OCI-LY1 (cell line): ENCODE results near the gene NINJ2.
"Not testable (repeated sequence)": the region's sequence is repeated elsewhere in the genome, so short reads cannot be mapped to it uniquely, and the experiment has no call there.

Experiments used
- H2AFZ ChIP-seq: fragments of 200-600 bp; sonication (generic), shearing (Covaris generic); 2 replicates; pipeline ENCODE4 v1.6.0; 2014; ENCODE audit warnings: antibody characterized with exemption, mild to moderate bottlenecking, low read length
- H3F3A ChIP-seq: fragments of 200-600 bp; sonication (generic), shearing (Covaris generic); 2 replicates; pipeline ENCODE4 v1.6.0; 2014; ENCODE audit warnings: mild to moderate bottlenecking, antibody characterized with exemption, low read length, moderate library complexity; ENCODE audit not compliant: insufficient read depth
- H3K27ac ChIP-seq: fragments of 200-600 bp; sonication (generic); 2 replicates; pipeline ENCODE4 v1.5.1; 2014; ENCODE audit warnings: low read length, mixed run types, mild to moderate bottlenecking, low read depth; ENCODE audit not compliant: poor library complexity, severe bottlenecking
- H3K27me3 ChIP-seq: fragments of 200-600 bp; sonication (generic); 2 replicates; pipeline ENCODE4 v1.6.0; 2014; ENCODE audit warnings: antibody characterized with exemption, mild to moderate bottlenecking, low read length, moderate library complexity; ENCODE audit not compliant: insufficient read depth
- H3K36me3 ChIP-seq: fragments of 200-600 bp; sonication (generic); 2 replicates; pipeline ENCODE4 v1.6.1; 2014; ENCODE audit warnings: mild to moderate bottlenecking, antibody characterized with exemption, low read length, moderate library complexity, mixed read lengths; ENCODE audit not compliant: insufficient read depth
- H3K4me1 ChIP-seq: fragments of 200-600 bp; sonication (generic); 2 replicates; pipeline ENCODE4 v1.5.1; 2014; ENCODE audit warnings: mild to moderate bottlenecking, low read length, moderate library complexity; ENCODE audit not compliant: insufficient read depth, severe bottlenecking
- H3K4me2 ChIP-seq: fragments of 200-600 bp; sonication (generic), shearing (Covaris generic); 2 replicates; pipeline ENCODE4 v1.6.1; 2014; ENCODE audit warnings: low read length
- H3K4me3 ChIP-seq: fragments of 200-600 bp; sonication (generic); 2 replicates; pipeline ENCODE4 v1.5.1; 2014; ENCODE audit warnings: low read length, low read depth, mild to moderate bottlenecking, mixed read lengths; ENCODE audit not compliant: poor library complexity, severe bottlenecking
- H3K79me2 ChIP-seq: fragments of 200-600 bp; shearing (Covaris generic); 2 replicates; pipeline ENCODE4 v1.6.1; 2016; ENCODE audit warnings: mixed run types, low read length, mixed read lengths; ENCODE audit not compliant: insufficient read depth
- H3K9ac ChIP-seq: fragments of 200-600 bp; sonication (generic), shearing (Covaris generic); 2 replicates; pipeline ENCODE4 v1.6.1; 2014; ENCODE audit warnings: mild to moderate bottlenecking, low read length, mixed read lengths
- H3K9me2 ChIP-seq: fragments of 200-600 bp; sonication (generic), shearing (Covaris generic); 2 replicates; pipeline ENCODE4 v1.6.1; 2014; ENCODE audit warnings: low read depth, mild to moderate bottlenecking, low read length, mixed read lengths
- H3K9me3 ChIP-seq: fragments of 200-600 bp; shearing (Covaris generic); 2 replicates; pipeline ENCODE4 v1.6.1; 2014; ENCODE audit warnings: low read length, mixed read lengths
- H4K20me1 ChIP-seq: fragments of 200-600 bp; sonication (generic), shearing (Covaris generic); 2 replicates; pipeline ENCODE4 v1.6.0; 2016; ENCODE audit warnings: mild to moderate bottlenecking, low read length; ENCODE audit not compliant: insufficient read depth
- CTCF ChIP-seq: fragments of 200-600 bp; sonication (generic), shearing (Covaris generic); IDR thresholded peaks from 2 replicates; pipeline ENCODE4 v1.5.1; 2017; ENCODE audit warnings: mild to moderate bottlenecking, antibody characterized with exemption, low read length, moderate library complexity, mixed read lengths
- EZH2 ChIP-seq: fragments of 200-600 bp; sonication (generic), shearing (Covaris generic); IDR thresholded peaks from 2 replicates; pipeline ENCODE4 v1.8.0; 2017; ENCODE audit warnings: borderline replicate concordance, mixed run types, mild to moderate bottlenecking, antibody characterized with exemption, low read length, moderate library complexity, mixed read lengths

NINJ2 gene

DNA sequence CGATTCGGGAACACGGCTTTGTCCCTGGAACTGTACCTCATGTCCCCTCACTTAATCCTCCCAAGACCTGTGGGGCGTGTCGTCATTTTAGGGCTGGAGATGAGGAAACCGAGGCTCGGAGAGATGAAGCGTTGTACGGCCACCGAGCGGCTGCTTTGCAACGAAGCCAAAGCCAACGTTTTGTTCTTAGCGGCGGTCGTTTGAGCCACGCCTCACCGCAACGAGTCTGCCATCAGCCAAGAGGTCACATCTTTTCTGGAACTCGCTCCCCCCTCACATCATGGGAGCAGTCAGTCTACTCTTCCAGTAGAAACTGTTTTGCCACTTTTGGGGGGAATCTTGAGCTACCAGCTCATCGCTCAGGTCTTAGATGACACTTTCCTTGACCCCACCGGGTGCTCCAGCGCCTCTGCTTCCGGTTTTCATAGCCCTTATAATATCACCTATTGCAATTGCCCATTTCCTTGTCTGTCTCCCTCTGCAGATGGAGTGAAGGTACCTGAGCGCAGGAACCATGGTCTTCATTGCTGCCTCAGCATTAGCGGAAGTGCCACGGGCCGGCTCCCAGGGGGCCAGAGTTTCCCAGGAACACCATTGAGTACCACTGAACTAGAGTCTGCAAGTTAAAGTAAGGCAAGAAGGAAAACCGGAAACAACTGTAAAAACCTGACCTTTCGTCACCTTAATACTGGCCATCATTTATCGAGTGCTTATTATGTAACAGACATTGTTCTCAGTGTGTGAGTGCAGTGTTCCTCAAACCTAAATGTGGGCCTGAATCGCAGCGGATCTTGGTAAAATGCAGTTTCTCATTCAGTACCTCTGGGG lies 19.6 kb downstream of the NINJ2 start:
- Histone ChIP-seq H3K27me3 (no peaks in the 10 kb centered on the region), H3K9me2 (no peaks in the 10 kb centered on the region), H3K9me3 (no peaks in the 10 kb centered on the region), H3K4me3 (peak overlapping the region; percentile 67), H3K36me3 (peaks cover 14% of the 10 kb centered on the region; the same call in 1 of the 2 replicates), H2AFZ (no peak overlapping the region), H3F3A (peaks cover 24% of the 10 kb centered on the region), H3K79me2 (no peaks in the 10 kb centered on the region), H3K9ac (peak overlapping the region; percentile 84), H3K4me1 (peaks cover 63% of the 10 kb centered on the region), H3K4me2 (peak overlapping the region; percentile 79), H3K27ac (peak overlapping the region; percentile 79), H4K20me1 (no peaks in the 10 kb centered on the region)
- TF ChIP-seq EZH2 (no peak), CTCF (no peak)

DNA sequence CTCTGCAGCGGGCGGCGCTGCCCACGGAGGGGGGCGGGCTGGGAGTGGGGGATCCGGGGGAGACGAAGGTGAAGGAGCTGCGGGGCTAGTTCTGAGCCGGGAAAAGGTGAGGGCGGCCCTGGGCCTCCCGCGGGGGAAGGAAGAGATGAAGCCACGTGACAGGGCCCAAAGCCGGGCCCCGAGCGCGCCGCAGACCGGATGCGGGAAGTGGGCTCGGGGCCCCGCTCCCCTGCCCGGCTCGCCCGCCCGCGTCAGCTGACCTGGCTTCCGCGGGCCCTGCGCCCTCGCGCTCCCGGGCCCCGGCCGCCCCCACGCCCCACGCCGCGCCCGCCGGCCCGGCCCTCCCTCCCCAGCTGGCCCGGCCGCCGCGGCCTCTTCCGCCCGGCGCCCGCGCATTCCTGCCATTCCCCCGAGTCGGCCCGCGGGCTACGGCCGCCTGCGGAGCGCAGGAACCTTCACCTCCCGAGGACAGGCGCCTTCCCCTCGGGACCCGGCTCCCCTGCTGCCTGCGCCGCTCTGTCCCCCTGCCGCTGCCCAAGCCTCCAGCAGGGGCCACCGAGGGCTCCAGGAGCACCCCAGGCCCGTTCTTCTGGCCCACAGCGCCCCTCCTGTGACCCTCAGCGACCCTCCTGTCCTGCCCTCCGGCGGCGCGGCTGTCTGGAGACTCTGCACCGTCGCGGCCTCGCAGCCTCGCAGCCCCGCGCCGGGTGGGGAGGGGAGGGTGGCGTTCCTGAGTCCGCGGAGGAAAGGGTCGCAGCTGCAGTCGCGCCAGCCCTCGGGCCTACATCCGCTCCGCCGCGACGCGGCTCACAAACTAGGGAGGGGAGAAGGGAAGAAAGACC lies 20.4 kb downstream of the NINJ2 start:
- peak overlapping the region; percentile 67 for H3K4me3 ChIP-seq

DNA sequence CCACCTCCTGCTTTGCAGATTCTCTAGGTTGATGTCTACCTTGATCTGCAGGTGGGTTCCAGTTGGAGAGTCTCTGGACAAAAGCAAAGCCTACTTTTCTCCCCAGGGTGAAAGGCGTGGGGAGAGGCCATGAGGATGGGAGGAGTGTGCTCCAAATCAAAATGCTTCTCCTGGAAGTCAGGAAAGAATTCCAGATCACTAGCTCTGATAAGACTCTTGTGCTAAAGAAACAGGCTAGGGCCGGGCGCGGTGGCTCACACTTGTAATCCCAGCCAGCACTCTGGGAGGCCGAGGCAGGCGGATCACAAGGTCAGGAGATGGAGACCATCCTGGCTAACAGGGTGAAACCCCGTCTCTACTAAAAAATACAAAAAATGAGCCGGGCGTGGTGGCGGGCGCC lies 21.9 kb downstream of the NINJ2 start:
- H3K9me3 ChIP-seq, H4K20me1 ChIP-seq, H3K9me2 ChIP-seq, H3K79me2 ChIP-seq, H3K4me3 ChIP-seq, H3K9ac ChIP-seq, H3K27me3 ChIP-seq, H3K36me3 ChIP-seq, H2AFZ ChIP-seq, H3K4me2 ChIP-seq: not testable (repeated sequence)
- H3F3A ChIP-seq, result peaks cover 24% of the 10 kb centered on the region
- peaks cover 65% of the 10 kb centered on the region for H3K4me1 ChIP-seq
- peak overlapping the region; percentile 80 for H3K27ac ChIP-seq

More for the DNA sequence above, 20.4 kb downstream of the NINJ2 start:
- Histone ChIP-seq H3K36me3 (peaks cover 14% of the 10 kb centered on the region; the same call in 1 of the 2 replicates), H3K9ac (peak overlapping the region; percentile 84), H3K27me3 (no peaks in the 10 kb centered on the region), H3K4me1 (peaks cover 65% of the 10 kb centered on the region), H3K4me2 (peak overlapping the region; percentile 79), H3K79me2 (no peaks in the 10 kb centered on the region), H3F3A (peaks cover 24% of the 10 kb centered on the region), H3K9me2 (no peaks in the 10 kb centered on the region), H3K9me3 (no peaks in the 10 kb centered on the region), H2AFZ (no peak overlapping the region), H3K27ac (peak overlapping the region; percentile 80), H4K20me1 (no peaks in the 10 kb centered on the region)
- TF ChIP-seq CTCF, result peak; percentile 32; the same call in 1 of the 2 replicates
- no peak for TF ChIP-seq EZH2
